SK-N-MC (cell line): ENCODE measurements around the gene PELI2.

Experiments
- DNase-seq: peaks from one replicate; pipeline ENCODE4 v3.0.0-alpha.2; 2011; ENCODE audit warnings: low read depth, low spot score
- H3K27ac ChIP-seq: fragments of 200-600 bp; sonication (generic); 2 replicates; pipeline ENCODE4 v1.5.1; 2016; ENCODE audit warnings: mixed run types
- H3K36me3 ChIP-seq: fragments of 200-600 bp; sonication (generic); 2 replicates; pipeline ENCODE4 v1.6.1; 2017; ENCODE audit warnings: antibody characterized with exemption, low read length, mixed read lengths; ENCODE audit not compliant: insufficient read depth
- H3K4me3 ChIP-seq: fragments of 200-600 bp; sonication (generic); 2 replicates; pipeline ENCODE4 v1.5.1; 2016
- H3K9ac ChIP-seq: fragments of 200-600 bp; sonication (generic); 2 replicates; pipeline ENCODE4 v1.8.0; 2017; ENCODE audit warnings: mixed run types, mixed read lengths; ENCODE audit not compliant: insufficient read length
- H3K9me3 ChIP-seq: fragments of 200-600 bp; sonication (generic); 2 replicates; pipeline ENCODE4 v1.6.1; 2017; ENCODE audit warnings: low read depth, mild to moderate bottlenecking, antibody characterized with exemption, low read length, moderate library complexity, mixed read lengths
- EZH2 ChIP-seq: fragments of 200-600 bp; sonication (generic); IDR thresholded peaks from one replicate; pipeline ENCODE4 v1.6.1; 2017; ENCODE audit warnings: antibody characterized with exemption
- FOXP2 ChIP-seq: optimal IDR thresholded peaks from 2 replicates; pipeline ENCODE3; 2011; ENCODE audit warnings: mild to moderate bottlenecking, moderate library complexity; ENCODE audit not compliant: insufficient read depth; ENCODE audit errors: extremely low read length, control extremely low read depth
- POLR2AphosphoS5 ChIP-seq: IDR thresholded peaks from 2 replicates; pipeline ENCODE4 v1.6.1; 2012; ENCODE audit warnings: mild to moderate bottlenecking, low read depth, low read length, borderline replicate concordance

PELI2 gene

DNA sequence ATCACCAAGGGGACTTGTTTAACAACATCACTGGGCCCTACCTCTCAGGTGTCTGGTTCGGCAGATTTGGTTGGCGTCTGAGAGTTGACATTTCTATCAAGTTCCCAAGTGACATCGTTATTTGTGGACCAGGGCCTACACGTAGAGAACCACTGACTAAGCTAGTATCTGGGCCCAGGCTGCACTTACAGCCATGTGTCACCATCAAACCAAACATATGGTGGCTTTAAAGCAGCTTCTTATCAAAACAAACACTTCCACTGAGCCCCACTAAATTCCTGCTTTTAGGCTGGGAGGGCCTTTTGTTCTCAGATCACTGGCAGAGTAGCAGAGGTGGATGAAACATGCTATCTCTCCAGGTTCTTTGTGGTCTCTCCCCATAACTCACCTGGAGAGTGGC, 220.5 kb downstream of the PELI2 start:
- Histone ChIP-seq H3K4me3 (no peak overlapping the region), H3K27ac (no peak overlapping the region), H3K36me3 (no peaks in the 10 kb centered on the region), H3K9me3 (peaks cover 2% of the 10 kb centered on the region; the same call in 1 of the 2 replicates), H3K9ac (no peak overlapping the region)
- TF ChIP-seq POLR2AphosphoS5 (no peak), EZH2 (no peak), FOXP2 (no peak)
- no peak for DNase-seq

- Histone ChIP-seq H3K27ac (peak overlapping the region; percentile 67), H3K9ac (peak overlapping the region; percentile 80), H3K9me3 (no peaks in the 10 kb centered on the region), H3K4me3 (peak overlapping the region; percentile 65), H3K36me3 (no peaks in the 10 kb centered on the region)
- no peak; the same call in 1 of the 2 replicates for TF ChIP-seq POLR2AphosphoS5
- no peak for TF ChIP-seq EZH2
- TF ChIP-seq FOXP2 = peak; percentile 57
- peak; percentile 91 for DNase-seq
These were observed 221.9 kb downstream of the PELI2 start for GRCh38 chr14:56339855-56340701.

DNA sequence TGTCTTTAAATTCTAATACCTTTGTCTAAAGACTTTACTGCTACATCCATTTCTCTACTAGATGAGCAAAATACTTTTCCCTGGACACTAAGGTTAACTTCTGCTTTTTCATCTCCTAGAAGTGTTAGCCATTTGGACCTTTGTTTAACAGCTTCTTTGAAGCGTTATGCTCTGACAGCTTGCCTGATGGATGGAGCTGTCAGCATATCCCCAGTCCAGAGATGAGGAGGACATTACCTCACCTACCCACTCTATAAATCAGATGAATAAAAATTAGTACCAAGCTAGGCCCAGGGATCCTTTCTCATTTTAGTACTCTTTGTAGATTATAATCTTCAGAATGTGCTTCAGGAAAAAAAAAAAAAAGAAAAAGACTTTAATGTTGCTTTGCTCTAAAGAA, 222.7 kb downstream of the PELI2 start:
- no peak for DNase-seq
- Histone ChIP-seq H3K9me3 (no peaks in the 10 kb centered on the region), H3K27ac (peak overlapping the region; percentile 64), H3K9ac (peak overlapping the region; percentile 80), H3K36me3 (no peaks in the 10 kb centered on the region), H3K4me3 (no peak overlapping the region)
- TF ChIP-seq POLR2AphosphoS5 (no peak), FOXP2 (no peak), EZH2 (no peak)

DNA sequence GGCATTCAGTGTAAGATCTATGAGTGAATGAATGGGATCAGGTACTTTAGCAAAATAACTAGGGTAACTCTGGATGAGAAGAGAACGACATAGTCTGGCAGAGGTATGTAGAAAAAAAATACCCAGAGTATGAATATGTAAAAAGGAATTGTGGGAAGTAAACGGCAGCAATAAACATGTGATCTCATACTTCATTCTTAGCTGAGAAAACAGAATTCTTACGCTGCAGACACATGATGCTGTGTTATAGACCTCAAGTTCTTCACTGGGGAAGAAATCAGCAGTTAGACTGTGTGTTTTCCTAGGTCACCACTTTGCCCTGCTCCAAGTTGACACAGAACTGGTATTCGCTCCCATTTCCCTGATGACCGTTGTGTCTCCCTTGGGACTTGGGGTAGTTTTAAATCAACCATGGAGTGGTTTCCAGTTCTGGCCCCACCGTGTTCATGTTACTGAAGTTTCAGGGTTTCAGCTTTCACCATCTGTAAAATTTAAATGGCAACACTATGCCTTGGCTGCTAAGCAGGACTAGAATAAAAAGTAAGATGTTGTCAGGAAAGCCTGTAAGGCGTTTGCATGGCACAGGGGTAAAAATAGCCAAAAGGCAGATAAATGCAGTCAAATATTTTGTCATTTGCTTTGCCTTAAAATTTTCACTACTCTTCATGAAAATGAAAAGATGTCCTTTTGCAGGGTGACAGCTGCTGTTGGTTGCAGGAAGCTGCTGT, 223.7 kb downstream of the PELI2 start:
- no peaks in the 10 kb centered on the region for H3K36me3 ChIP-seq
- DNase-seq = no peak
- H3K4me3 ChIP-seq = no peak overlapping the region
- H3K9me3 ChIP-seq = no peaks in the 10 kb centered on the region
- H3K9ac ChIP-seq = no peak overlapping the region
- TF ChIP-seq POLR2AphosphoS5 (no peak), FOXP2 (no peak), EZH2 (no peak)
- peak overlapping the region; percentile 44 for H3K27ac ChIP-seq

DNA sequence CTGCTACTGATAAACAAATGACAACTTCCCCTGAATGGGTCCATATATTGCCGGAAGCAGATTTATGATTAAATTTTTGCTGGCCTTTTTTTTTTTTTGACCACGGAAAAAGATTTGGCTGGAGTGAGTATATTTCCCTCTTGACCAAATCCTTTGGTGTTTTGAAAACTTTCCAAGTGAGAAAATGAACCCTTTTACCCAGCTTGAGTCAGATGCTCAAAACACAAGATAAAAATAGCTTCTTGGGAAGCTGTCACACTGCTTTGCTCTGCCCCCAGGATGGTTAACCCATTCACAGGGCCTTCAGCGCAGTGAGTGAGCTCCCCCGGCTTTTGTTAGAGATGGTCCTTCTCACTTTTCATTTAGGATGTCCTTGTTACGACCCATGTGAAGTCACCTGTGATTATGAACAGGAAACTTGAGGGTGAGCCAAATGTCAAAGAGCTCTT, 224.3 kb downstream of the PELI2 start:
- TF ChIP-seq FOXP2 = no peak
- no peak for TF ChIP-seq EZH2
- TF ChIP-seq POLR2AphosphoS5 = no peak
- H3K36me3 ChIP-seq = no peaks in the 10 kb centered on the region
- no peak for DNase-seq
- no peak overlapping the region for H3K9ac ChIP-seq
- no peak overlapping the region for H3K4me3 ChIP-seq
- no peaks in the 10 kb centered on the region for H3K9me3 ChIP-seq
- H3K27ac ChIP-seq = peak overlapping the region; percentile 44; the same call in 1 of the 2 replicates

DNA sequence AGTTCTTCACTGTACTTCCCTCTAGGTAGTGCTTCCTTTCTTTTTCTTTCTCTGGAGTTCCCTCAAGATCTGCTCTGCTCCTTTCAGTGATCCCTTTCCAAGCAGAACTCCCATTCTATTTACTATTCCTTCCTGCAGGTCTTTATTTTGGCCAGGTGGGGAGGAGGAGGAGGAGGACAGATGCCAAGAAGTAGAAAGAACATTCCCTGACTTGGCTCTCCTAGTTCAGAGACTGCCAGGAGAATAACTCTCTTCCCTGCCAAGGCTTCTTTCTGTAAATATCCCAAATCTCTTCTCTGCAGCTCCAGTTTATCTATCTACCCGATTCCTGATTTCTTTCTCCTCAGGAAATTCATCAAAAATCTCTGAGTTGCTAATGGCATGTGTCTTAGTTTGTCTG, 231.7 kb downstream of the PELI2 start:
- Histone ChIP-seq H3K9ac (no peak overlapping the region), H3K27ac (no peak overlapping the region), H3K36me3 (no peaks in the 10 kb centered on the region), H3K4me3 (no peak overlapping the region), H3K9me3 (no peaks in the 10 kb centered on the region; the same call in 1 of the 2 replicates)
- no peak for DNase-seq
- TF ChIP-seq EZH2 (no peak), POLR2AphosphoS5 (no peak), FOXP2 (no peak)
